Neural cell (in vitro differentiated cells): ENCODE results near the gene KRT7.

ENCODE experiments used
- CTCF ChIP-seq: fragments of 450-650 bp; IDR thresholded peaks from 2 replicates; pipeline ENCODE4 v1.5.1; 2014; ENCODE audit warnings: antibody characterized with exemption, mild to moderate bottlenecking, moderate library complexity; ENCODE audit not compliant: poor library complexity, severe bottlenecking
- EZH2 ChIP-seq: fragments of 200-600, 300-800 bp; shearing (Covaris generic), sonication (generic); IDR thresholded peaks from 2 replicates; pipeline ENCODE4 v1.6.1; 2014; ENCODE audit warnings: antibody characterized with exemption, low read length, borderline replicate concordance, mild to moderate bottlenecking; ENCODE audit not compliant: insufficient read depth, poor library complexity, severe bottlenecking
- SMC3 ChIP-seq: fragments of 450-650 bp; conservative IDR thresholded peaks from 2 replicates; pipeline ENCODE4 v1.6.1; 2014; ENCODE audit warnings: antibody characterized with exemption, mild to moderate bottlenecking, moderate library complexity; ENCODE audit not compliant: poor library complexity

- TF ChIP-seq EZH2 = no peak
- TF ChIP-seq CTCF = no peak
- no peak for TF ChIP-seq SMC3
Observed at GRCh38 chr12:52228366-52228765, 4.7 kb upstream of the KRT7 start.
